GM12873 (cell line): ENCODE results near the gene ECI1.

Source experiments
- CTCF ChIP-seq: IDR thresholded peaks from 2 replicates; pipeline ENCODE4 v1.5.1; 2012; ENCODE audit warnings: low read depth, mild to moderate bottlenecking, moderate library complexity, low read length, control low read depth; ENCODE audit not compliant: insufficient read depth; ENCODE audit errors: missing control alignments

The ECI1 gene

GRCh38 chr16:2295056-2295798 is 43.8 kb upstream of the ECI1 start:
- no peak for TF ChIP-seq CTCF

- TF ChIP-seq CTCF = no peak
Measured at GRCh38 chr16:2292221-2292620, 40.8 kb upstream of the ECI1 start.

- no peak for TF ChIP-seq CTCF
Measured at GRCh38 chr16:2289282-2289681, 37.9 kb upstream of the ECI1 start.

GRCh38 chr16:2288726-2289125 is 37.3 kb upstream of the ECI1 start:
- no peak for TF ChIP-seq CTCF

GRCh38 chr16:2287916-2288547 is 36.6 kb upstream of the ECI1 start:
- TF ChIP-seq CTCF = no peak

- TF ChIP-seq CTCF = no peak
Measured at GRCh38 chr16:2286550-2286949, 35.2 kb upstream of the ECI1 start.

GRCh38 chr16:2285731-2286191 is 34.4 kb upstream of the ECI1 start:
- TF ChIP-seq CTCF = no peak
